ENCODE results near the gene FSTL1.

- TF ChIP-seq GATA3 (IDR thresholded peaks at IDR 0.05; ENCODE audit: low read depth, low read length) (no peak), GATA2 (IDR thresholded peaks at IDR 0.05; ENCODE audit: low read depth, low read length) (no peak)
Observed at GRCh38 chr3:120446891-120447668, 3.7 kb downstream of the FSTL1 start.
